HG02885 (cell line): Measurements from ENCODE around the gene DEFB132.

ENCODE experiments used
- ATAC-seq: cut with Tn5 transposase; IDR thresholded peaks from one replicate; pipeline ENCODE4 v1.9.1; 2021; ENCODE audit warnings: mild to moderate bottlenecking; ENCODE audit not compliant: unreplicated experiment, poor library complexity

Gene DEFB132

DNA sequence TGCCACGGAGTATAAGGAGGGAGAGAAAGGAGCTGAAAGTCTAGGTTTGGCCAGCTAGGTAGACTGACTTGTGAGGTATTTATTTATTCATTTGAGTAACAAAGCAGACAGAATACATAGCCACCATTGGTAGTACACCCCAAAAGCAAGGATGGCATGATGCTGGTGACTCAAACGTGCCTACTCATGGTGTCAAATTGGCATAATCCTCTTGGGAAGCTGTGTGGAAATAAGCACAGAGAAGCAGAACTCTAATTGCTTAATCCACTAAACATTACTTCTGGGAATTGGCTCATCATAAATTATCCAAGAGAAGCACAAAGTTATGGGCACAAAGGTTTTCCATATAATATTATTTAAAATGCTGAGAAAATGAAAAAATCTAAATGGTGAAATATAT lies 2.5 kb downstream of the DEFB132 start:
- no peak for ATAC-seq

GRCh38 chr20:263701-264100 lies 6.2 kb downstream of the DEFB132 start:
- no peak for ATAC-seq

- peak; percentile 97 for ATAC-seq
Measured at GRCh38 chr20:266596-267562, 9.4 kb downstream of the DEFB132 start.

- ATAC-seq = no peak
Measured at GRCh38 chr20:270517-270916, 13.0 kb downstream of the DEFB132 start.

DNA sequence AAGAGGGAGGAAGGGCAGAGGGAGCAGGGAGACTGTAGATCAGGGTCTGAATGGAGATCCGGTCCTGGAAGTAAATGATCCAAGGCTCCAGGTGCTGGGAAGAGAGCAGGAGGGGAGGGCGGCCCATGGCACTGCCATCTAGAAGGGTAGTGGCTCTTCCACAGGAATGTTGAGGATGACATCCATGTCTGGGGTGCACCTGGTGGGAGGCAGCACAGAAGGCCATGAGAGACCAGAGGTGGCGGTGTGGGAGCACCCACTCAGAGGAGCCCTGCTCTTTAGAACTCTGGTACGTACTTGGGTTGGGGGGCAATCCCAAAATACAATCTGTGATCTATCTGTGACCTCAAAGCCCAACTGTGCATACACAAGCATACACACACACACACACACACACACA lies 13.5 kb downstream of the DEFB132 start:
- ATAC-seq = no peak

- ATAC-seq = no peak
Measured at GRCh38 chr20:271528-271927, 14.0 kb downstream of the DEFB132 start.

GRCh38 chr20:272718-273117 lies 15.2 kb downstream of the DEFB132 start:
- no peak for ATAC-seq

GRCh38 chr20:273884-274283 lies 16.4 kb downstream of the DEFB132 start:
- no peak for ATAC-seq

DNA sequence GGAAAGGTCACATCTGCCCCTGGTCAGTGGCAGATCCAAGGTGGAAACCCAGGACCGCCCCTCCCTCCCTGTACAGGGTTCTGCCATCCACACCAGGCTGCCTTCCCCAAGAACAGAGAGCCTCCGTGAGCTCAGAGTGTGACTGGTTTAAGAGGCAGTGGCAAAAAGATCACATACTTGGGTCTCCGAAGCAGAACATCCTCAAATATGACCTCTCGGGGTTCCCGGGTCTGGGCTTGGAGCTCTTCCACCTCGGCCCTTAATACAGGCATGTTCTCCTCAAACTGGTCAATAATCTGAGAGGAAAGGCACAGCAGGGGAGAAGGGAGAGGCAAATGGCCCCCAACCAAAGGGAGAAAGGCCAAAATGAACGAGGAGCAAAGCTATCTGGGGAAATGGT lies 18.3 kb downstream of the DEFB132 start:
- no peak for ATAC-seq

DNA sequence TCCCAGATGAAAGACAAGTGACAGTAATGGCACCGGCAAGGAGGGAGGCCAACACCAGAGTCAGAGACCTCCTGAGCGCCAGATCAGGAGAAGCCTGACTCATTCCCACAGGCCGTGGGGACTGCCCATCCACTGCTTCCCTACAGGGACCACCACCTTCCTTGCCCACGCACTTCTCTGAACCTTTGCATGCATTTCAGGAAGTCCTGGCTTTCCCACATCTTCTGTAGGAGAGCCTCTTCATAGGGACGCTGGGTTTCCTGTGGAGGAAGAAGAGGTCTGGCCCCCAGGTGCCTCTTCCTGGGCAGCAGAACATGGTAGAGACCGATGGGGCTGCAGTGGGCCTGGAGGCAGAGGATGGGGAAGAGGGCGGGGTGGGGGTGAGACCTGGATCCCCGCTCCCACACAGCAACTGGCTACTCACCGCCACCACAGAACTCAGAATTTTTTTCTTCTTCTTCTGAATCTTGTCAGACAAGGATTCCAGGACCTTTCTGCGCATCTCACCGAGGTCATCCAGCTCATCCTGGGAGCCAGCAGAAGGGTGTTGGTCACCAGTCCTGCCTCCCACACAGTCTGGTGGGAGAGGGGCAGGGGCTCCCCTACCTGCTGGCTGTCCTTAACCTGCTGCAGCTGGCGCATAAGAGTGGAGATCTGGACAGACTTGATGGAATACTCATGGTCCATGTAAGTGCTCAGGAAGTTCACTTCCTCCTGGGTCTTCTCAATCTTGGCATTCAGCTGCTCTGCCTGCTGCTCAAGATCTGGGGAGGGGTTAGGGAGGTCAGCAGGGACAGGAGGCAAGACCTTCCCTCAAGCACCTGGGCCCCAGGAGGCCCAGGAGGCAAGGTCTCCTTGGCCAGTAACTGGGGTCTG lies 19.3 kb downstream of the DEFB132 start:
- ATAC-seq = no peak

DNA sequence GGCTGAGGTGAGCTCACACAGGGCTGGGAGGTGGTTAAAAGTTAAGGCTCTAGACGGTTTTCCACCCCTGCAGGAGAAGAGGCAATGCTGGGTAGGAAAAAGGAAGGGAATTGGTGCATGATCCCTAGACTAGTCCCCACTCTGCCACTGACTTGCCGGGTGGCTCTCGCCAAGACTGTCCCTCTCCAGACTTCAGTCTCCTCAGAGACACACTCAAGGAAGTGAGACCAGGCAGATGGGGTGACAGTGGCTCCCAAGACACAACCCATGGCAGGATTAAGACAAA lies 19.9 kb downstream of the DEFB132 start:
- no peak for ATAC-seq

- ATAC-seq = no peak
Measured at GRCh38 chr20:278181-278580, 20.7 kb downstream of the DEFB132 start.

GRCh38 chr20:278607-279571 lies 21.4 kb downstream of the DEFB132 start:
- ATAC-seq = no peak

GRCh38 chr20:284172-284571 lies 26.6 kb downstream of the DEFB132 start:
- no peak for ATAC-seq

DNA sequence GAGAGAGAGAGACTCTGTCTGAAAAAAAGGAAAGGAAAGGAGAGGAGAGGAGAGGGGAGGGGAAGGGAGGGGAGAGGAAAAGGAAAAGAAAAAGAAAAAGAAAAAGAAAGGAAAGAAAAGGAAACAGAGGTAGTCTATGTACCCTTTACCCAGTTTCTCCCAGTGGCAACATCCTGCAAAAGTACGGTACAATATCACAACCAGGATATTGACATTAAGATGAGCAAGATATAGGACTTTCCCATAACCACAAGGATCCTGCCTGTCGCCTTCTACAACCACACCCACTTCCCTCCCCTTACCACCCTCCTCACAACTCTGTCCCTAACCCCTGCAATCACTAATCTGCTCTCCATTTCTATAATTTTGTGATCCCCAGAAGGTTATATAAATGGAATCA lies 29.0 kb downstream of the DEFB132 start:
- no peak for ATAC-seq

DNA sequence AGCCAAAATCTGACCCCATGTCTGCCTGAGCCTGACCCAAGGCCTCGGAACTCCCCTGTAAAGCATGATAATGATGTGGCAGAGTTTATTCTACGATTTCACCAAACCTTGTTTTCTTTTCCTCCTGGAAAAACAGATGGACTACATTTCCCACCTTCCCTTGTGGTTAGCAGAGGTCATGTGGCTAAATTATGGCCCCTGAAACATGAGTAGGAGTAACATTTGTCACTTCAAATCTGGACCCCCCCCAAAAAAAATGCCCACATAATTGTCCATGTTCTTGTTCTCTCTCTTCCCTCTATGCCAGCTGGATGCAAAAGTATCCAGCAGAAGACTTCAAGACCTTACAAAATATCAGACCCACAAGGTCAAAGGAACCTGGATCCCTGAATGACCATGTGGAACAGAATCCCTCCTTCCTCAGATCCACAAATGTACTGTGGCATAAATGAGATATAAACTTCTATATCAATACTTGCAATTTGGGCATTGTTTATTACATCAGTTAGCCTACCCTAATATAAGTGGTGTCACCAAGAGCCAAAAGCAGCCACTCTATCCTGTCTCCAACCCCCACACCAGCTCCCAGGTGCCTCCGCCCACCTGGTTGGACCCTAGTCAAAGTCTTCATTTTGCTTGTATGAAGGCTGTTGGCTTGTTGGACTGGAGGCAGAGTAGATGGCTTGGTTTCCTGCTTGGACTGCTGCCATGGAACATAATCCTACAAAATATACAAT lies 31.6 kb downstream of the DEFB132 start:
- no peak for ATAC-seq

DNA sequence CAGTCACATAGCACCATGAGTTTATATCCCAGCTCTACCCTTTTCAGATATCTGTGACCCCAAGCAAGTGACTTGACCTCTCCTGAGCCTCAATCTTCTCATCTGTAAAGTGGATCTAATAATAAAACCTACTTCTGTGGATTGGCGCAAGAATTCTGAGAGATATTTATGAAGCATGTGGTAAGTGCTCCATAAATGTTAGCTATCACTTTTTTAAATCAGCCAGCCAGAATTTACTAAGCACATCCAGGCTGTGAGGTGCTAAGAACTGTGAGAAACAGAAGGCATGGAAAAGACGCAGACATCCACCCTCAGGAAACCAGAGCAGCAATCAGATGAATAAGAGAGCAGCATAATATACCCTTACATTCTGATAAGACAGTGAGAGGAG lies 32.2 kb downstream of the DEFB132 start:
- ATAC-seq = no peak

- ATAC-seq = peak; percentile 90
Measured at GRCh38 chr20:290084-290831, 32.7 kb downstream of the DEFB132 start, which contains the start of gene C20orf96. TSS of gene C20orf96 (minus strand) at chr20:290750. CDS start at chr20:290610, 140 bp downstream.

GRCh38 chr20:294602-295001 lies 37.1 kb downstream of the DEFB132 start:
- no peak for ATAC-seq
